Measurements from ENCODE around the gene CCR7. TPM values are rescaled to one million over a fixed set of nuclear protein-coding genes. Genes with fewer than 3 reads are reported as not detected.

Gene CCR7
- total and polyA plus RNA-seq, 2 of the 8 experiments (the other 6 are each of a cell fraction or from before 2014, with no cell fraction given) = 0.12 to 0.17 TPM

DNA sequence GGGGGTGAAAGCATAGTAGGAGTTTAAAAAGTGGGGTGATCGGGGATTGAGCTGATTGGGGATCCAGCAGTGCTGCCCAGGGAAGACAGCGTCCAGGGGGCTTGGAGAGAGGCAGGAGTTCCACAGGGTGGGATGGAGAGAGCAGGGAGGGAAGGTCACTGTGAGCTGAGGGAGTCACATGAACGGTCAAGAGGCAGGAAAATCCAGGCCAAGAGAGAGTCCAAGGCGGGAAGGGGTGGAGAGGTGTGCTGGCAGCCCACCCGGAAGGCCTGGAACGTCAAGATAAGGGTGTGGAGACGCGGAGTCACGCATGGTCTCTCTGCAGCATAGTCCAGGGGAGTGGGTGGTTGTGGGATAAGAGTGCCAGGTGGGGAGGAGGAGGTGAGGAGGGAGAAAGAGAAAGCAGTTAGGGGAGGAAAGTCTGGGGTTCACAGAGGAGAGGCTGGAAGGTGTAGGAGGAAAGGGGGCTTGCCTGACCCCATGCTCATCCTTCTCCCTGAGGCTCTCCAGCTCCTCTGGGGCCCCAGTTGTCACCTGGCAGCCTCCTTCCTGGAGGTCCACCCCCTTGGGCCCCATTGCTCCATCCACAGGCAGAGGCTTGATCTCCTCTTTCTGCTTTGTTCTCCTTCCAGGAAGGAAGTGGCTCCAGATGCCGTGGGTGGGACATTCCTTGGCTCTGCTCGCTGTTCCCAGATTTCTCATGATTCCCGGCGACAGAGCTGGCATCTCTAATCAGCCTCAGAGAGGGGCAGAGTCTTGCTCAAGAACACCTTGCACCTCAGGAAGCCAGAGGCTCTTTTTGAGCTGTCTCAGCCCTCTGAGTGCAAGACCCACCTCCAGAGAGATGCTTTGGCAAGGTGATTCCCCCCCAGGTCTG, 28.7 kb downstream of the CCR7 start:
- POLR2A ChIA-PET (ENCODE audit: partially characterized antibody) = interaction anchor here (0.8 to 1.0 kb wide), 3 partner anchors 19 to 248 kb away, joined by 3 read pairs; no protein-coding TSS in a partner anchor
- TF ChIP-seq RXRA (IDR thresholded peaks at IDR 0.05; ENCODE audit: insufficient read depth, low read depth, low read length) (no peak), FOSL1 (IDR thresholded peaks at IDR 0.05; ENCODE audit: insufficient read depth, low read depth, low read length) (no peak), SIX5 (IDR thresholded peaks at IDR 0.05; ENCODE audit: low read depth, low read length) (no peak), SIRT6 (IDR thresholded peaks at IDR 0.05; ENCODE audit: low read length) (no peak), RBBP5 (IDR thresholded peaks at IDR 0.05; ENCODE audit: borderline replicate concordance, low read depth, low read length) (no peak), TAF1 (IDR thresholded peaks at IDR 0.05; ENCODE audit: low read depth, low read length) (no peak), TAF7 (optimal IDR thresholded peaks at IDR 0.05; ENCODE audit: borderline replicate concordance, low read depth, low read length) (no peak), MAFK (IDR thresholded peaks at IDR 0.05; ENCODE audit: low read depth, low read length) (no peak)

More for the DNA sequence above, 28.7 kb downstream of the CCR7 start:
- DNase-seq (ENCODE audit: low read depth in 1 of 2, low spot score in 2 of 2) (no peak), FAIRE-seq (no peak)
- Histone ChIP-seq H4K20me1 (replicated peaks in 1 of 2; ENCODE audit: control insufficient read depth in 1 of 2, insufficient read depth in 2 of 2, low read length in 2 of 2) (peaks cover 0 to 1% of the 10 kb centered on the region in 2 experiments), H3K4me2 (ENCODE audit: insufficient read depth in 1 of 2, low read depth in 2 of 2, low read length in 2 of 2) (no peak overlapping the region), H3K36me3 (ENCODE audit: control insufficient read depth in 2 of 4, insufficient read depth in 4 of 4, low read length in 3 of 4) (no peaks in the 10 kb centered on the region), H4K91ac (replicated peaks; ENCODE audit: insufficient read length, low read length) (no peak overlapping the region), H3K4ac (replicated peaks; ENCODE audit: insufficient read length, low read depth, low read length) (no peak overlapping the region), H2AFZ (ENCODE audit: low read length) (0 out of 2 replicates have a peak overlapping the region, but pooled peaks have one; percentile 11), H3K9ac (replicated peaks in 1 of 4; ENCODE audit: extremely low read depth in 1 of 4, low read depth in 3 of 4, low read length in 3 of 4) (no peak overlapping the region), H4K8ac (ENCODE audit: extremely low read depth, insufficient read depth, low read length) (no peak overlapping the region), H3K27me3 (replicated peaks in 1 of 4; ENCODE audit: control insufficient read depth in 3 of 4, extremely low read depth in 1 of 4, insufficient read depth in 3 of 4, low read length in 3 of 4) (no peaks in the 10 kb centered on the region; a peak in 1 of 7 replicates), H3K23ac (ENCODE audit: insufficient read length) (no peak overlapping the region), H4K5ac (ENCODE audit: insufficient read length, low read depth, low read length) (no peak overlapping the region), H3K9me3 (ENCODE audit: insufficient read depth in 2 of 2, low read depth in 1 of 2, low read length in 1 of 2) (no peaks in the 10 kb centered on the region), H3K79me2 (ENCODE audit: control insufficient read depth in 1 of 2, insufficient read depth in 2 of 2, low read length in 2 of 2) (no peaks in the 10 kb centered on the region), H3K56ac (replicated peaks; ENCODE audit: insufficient read length, low read depth, low read length) (no peak overlapping the region), H2AK5ac (ENCODE audit: low read depth, low read length) (no peak overlapping the region), H3K14ac (ENCODE audit: insufficient read length) (no peak overlapping the region), H3K79me1 (ENCODE audit: low read depth, low read length) (no peaks in the 10 kb centered on the region), H3K4me1 (replicated peaks in 1 of 4; ENCODE audit: control insufficient read depth in 3 of 4, insufficient read depth in 4 of 4, low read length in 3 of 4) (peaks cover 0 to 8% (median 1%) of the 10 kb centered on the region in 4 experiments; a peak in 2 of 7 replicates), H2BK120ac (replicated peaks; ENCODE audit: low read depth, low read length) (no peak overlapping the region), H2BK15ac (ENCODE audit: low read length) (no peak overlapping the region), H3K27ac (ENCODE audit: low read depth, low read length) (no peak overlapping the region), H2BK20ac (ENCODE audit: low read length) (peak overlapping the region; percentile 6; the same call in 1 of the 2 replicates), H3K18ac (ENCODE audit: extremely low read depth, low read length) (no peak overlapping the region), H2BK12ac (ENCODE audit: low read depth, low read length) (no peak overlapping the region), H3K4me3 (ENCODE audit: extremely low read depth in 1 of 4, insufficient read depth in 2 of 4, low read depth in 3 of 4, low read length in 4 of 4) (no peak overlapping the region), H2BK5ac (ENCODE audit: low read depth, low read length) (0 out of 2 replicates have a peak overlapping the region, but pooled peaks have one; percentile 25), H3K23me2 (ENCODE audit: low read depth, low read length) (peaks cover 3% of the 10 kb centered on the region; the same call in 1 of the 2 replicates)
- CTCF ChIA-PET (ENCODE audit: partially characterized antibody) = interaction anchor here (1.0 to 19.4 kb wide), 15 partner anchors 9 to 178 kb away, joined by 3 to 435 read pairs (median 5); partner anchors contain the start of gene IGFBP4
- WGBS, 2 experiments (ENCODE audit: extremely low coverage in 1 of 2, insufficient coverage in 1 of 2, insufficient read length in 1 of 2, insufficient replicate concordance in 2 of 2, low coverage in 1 of 2, low lambda C conversion rate in 2 of 2, missing lambda C conversion rate in 1 of 2) = 94% methylated on average over 13 of the region's 13 CpGs; no CpG with 5 or more reads in 1 of the 2 experiments
